Brain microvascular endothelial cell (primary cell): ENCODE measurements around the gene MTHFD1L.

ENCODE experiments used
- DNase-seq: peaks from one replicate; pipeline ENCODE4 v3.0.0-alpha.2; 2020
- H3K27ac ChIP-seq: fragments of 250-450 bp; sonication (Bioruptor Pico); 2 replicates; pipeline ENCODE4 v1.5.1; 2020; ENCODE audit warnings: mild to moderate bottlenecking, moderate library complexity
- H3K27me3 ChIP-seq: fragments of 250-450 bp; sonication (Bioruptor Pico); replicated peaks from 2 replicates; pipeline ENCODE4 v1.5.1; 2020; ENCODE audit warnings: mild to moderate bottlenecking
- H3K36me3 ChIP-seq: fragments of 250-450 bp; sonication (Bioruptor Pico); replicated peaks from 2 replicates; pipeline ENCODE4 v1.5.1; 2020; ENCODE audit warnings: mild to moderate bottlenecking
- H3K4me3 ChIP-seq: 2 replicates; pipeline ENCODE4 v1.5.1; 2011; ENCODE audit warnings: low read depth, mild to moderate bottlenecking, control low read depth, low read length, moderate library complexity
- in situ Hi-C: cut with HindIII; loops from 2 replicates; pipeline ENCODE4 v1.10.0; 2017; ENCODE audit warnings: low sequenced_read_pairs, low pct_ligation_motif_present
- TF ChIP-seq, protein P1 (sequence below): IDR thresholded peaks from 2 replicates; pipeline ENCODE4 v1.5.1; 2011; ENCODE audit warnings: low read depth, mild to moderate bottlenecking, moderate library complexity, low read length, control low read depth, inconsistent platforms; ENCODE audit errors: missing control alignments

Gene MTHFD1L

DNA sequence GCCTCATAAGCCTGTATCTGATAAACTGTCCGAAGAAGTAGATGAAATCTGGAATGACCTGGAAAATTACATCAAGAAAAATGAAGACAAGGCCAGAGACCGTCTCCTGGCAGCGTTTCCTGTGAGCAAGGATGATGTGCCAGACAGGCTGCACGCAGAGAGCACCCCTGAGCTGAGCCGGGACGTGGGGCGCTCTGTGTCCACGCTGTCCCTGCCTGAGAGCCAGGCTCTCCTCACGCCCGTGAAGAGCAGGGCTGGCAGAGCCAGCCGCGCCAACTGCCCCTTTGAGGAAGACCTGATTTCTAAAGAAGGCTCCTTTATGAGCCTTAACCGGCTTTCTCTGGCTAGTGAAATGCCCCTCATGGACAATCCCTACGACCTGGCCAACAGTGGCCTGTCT lies 33.9 kb upstream of the MTHFD1L start:
- in situ Hi-C loops = no loop called here
- no peak overlapping the region for H3K4me3 ChIP-seq

DNA sequence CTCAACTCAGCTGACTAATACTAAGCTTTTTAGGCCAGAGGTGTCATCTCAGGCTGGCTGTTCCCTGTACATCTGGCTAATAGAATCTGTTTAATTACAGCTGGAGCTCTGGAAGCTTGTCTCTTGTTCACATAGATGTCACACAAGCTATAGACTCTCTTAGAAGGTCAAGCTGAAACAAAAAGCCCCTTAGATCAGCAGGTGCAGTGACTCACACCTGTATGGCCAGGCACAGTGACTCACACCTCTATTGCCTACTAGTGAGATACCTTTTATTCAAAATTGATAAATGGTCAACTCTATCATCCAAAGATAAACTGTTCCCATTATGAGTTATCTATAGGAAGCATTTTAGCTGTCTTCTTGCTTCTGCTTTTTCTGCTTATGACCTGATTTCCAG lies 29.9 kb upstream of the MTHFD1L start:
- TF ChIP-seq, protein P1, sequence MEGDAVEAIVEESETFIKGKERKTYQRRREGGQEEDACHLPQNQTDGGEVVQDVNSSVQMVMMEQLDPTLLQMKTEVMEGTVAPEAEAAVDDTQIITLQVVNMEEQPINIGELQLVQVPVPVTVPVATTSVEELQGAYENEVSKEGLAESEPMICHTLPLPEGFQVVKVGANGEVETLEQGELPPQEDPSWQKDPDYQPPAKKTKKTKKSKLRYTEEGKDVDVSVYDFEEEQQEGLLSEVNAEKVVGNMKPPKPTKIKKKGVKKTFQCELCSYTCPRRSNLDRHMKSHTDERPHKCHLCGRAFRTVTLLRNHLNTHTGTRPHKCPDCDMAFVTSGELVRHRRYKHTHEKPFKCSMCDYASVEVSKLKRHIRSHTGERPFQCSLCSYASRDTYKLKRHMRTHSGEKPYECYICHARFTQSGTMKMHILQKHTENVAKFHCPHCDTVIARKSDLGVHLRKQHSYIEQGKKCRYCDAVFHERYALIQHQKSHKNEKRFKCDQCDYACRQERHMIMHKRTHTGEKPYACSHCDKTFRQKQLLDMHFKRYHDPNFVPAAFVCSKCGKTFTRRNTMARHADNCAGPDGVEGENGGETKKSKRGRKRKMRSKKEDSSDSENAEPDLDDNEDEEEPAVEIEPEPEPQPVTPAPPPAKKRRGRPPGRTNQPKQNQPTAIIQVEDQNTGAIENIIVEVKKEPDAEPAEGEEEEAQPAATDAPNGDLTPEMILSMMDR = no peak
- in situ Hi-C loops = no loop called here
- Histone ChIP-seq H3K36me3 (no peaks in the 10 kb centered on the region), H3K4me3 (no peak overlapping the region), H3K27me3 (no peaks in the 10 kb centered on the region), H3K27ac (no peak overlapping the region)
- DNase-seq = no peak

More for the DNA sequence above, 33.9 kb upstream of the MTHFD1L start:
- H3K27ac ChIP-seq = no peak overlapping the region
- TF ChIP-seq, protein P1 = no peak
- no peaks in the 10 kb centered on the region for H3K36me3 ChIP-seq
- H3K27me3 ChIP-seq = no peaks in the 10 kb centered on the region
- no peak for DNase-seq

DNA sequence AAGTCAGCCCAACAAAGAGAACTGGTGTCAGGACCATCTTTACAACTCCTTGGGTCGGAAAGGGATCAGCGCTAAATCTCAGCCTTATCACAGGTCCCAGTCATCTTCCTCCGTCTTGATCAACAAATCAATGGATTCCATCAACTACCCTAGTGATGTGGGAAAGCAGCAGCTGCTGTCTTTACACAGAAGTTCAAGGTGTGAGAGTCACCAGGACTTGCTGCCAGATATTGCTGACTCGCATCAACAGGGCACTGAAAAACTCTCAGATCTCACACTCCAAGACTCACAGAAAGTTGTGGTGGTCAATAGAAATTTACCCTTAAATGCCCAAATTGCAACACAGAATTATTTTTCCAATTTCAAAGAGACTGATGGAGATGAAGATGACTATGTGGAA lies 25.3 kb upstream of the MTHFD1L start:
- Histone ChIP-seq H3K36me3 (no peaks in the 10 kb centered on the region), H3K27ac (no peak overlapping the region), H3K27me3 (no peaks in the 10 kb centered on the region), H3K4me3 (no peak overlapping the region)
- TF ChIP-seq, protein P1 = no peak
- in situ Hi-C loops = no loop called here
- DNase-seq = no peak

DNA sequence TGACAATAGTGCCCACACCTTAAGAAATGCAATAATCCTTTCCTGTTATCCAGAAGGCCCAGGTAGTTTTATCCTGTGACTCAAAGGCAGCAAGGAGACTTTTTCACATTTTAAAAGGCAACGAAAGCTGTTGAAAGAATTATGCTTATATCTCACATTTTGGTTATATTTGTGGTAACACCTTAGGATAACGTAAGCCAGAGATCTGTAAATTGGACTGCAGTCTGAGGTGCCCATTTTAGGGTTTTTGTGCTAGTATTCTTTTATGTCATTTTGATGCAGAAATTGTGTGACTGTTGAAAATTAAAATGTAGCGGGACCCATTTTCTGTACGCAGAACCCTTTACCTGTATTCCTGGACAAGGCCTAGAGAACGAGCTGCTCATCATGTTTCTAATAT lies 24.3 kb upstream of the MTHFD1L start:
- H3K4me3 ChIP-seq = no peak overlapping the region
- in situ Hi-C loops = no loop called here
- H3K27me3 ChIP-seq = no peaks in the 10 kb centered on the region
- H3K36me3 ChIP-seq = no peaks in the 10 kb centered on the region
- H3K27ac ChIP-seq = no peak overlapping the region
- DNase-seq = no peak
- TF ChIP-seq, protein P1 = no peak

DNA sequence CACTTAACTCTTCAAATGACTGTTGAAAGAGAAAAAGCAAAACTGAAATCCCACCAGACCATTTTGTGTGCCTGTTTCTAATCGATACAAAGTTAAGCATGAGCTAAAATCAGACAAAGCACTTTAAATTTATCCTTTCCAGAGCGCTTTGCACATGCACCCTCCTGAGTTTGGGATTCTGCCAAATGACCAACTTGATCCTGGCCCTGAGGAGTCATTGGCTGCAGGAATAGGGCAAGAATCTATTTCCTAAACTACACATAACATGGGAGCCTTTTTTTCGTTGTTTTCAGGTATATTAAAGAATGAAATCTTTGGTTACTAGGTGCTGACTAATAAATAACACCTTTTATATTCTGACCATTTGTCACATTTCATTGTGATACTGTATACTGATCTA lies 23.8 kb upstream of the MTHFD1L start:
- H3K4me3 ChIP-seq = no peak overlapping the region
- H3K27ac ChIP-seq = no peak overlapping the region
- in situ Hi-C loops = no loop called here
- no peak for DNase-seq
- TF ChIP-seq, protein P1 = no peak
- H3K27me3 ChIP-seq = no peaks in the 10 kb centered on the region
- H3K36me3 ChIP-seq = no peaks in the 10 kb centered on the region

DNA sequence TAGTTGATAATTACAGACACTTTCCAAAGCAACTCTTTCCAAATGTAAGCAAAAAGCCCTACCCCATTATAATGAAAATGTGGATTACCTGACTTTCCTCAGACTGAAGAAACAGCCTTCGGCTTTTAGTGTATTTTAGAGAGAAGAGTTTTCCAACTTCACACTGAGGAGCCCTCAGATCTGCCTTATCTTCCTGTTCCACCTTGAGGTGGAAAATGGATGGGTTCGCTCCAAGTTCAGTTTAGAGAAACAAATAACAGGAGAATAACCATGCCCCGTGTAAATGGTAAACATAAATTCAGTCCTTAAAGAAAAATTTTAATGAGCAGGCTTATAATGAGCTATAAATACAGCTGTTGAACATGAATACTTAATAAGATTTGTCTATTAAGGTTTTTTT lies 21.1 kb upstream of the MTHFD1L start:
- no peak for DNase-seq
- in situ Hi-C loops = no loop called here
- TF ChIP-seq, protein P1 = no peak
- Histone ChIP-seq H3K27me3 (no peaks in the 10 kb centered on the region), H3K4me3 (no peak overlapping the region), H3K36me3 (no peaks in the 10 kb centered on the region), H3K27ac (no peak overlapping the region)
